ENCODE results near the gene SLC45A1.

DNA sequence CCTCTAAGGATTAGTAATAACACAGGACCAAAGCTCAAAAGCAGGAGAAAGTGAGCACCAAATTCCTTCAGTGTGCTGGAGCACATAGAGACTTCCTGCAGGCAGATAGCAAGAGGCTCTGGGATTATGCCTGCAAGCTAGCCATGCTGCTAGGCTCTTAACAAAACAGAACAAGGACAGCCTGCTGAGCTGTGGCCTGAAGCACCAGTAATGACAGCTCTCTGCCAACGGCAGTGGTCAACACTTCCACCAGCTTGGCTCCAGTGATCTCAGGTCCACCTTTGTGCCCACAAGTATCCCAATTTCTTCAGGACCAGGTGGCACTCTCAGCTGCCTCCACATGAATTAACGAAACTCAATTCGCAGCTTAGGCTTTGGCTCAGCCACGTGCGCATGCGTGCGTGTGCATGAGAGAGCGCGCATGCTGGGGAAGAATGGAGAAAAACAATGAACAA lies 64.2 kb downstream of the SLC45A1 start:
- TF ChIP-seq POLR2A (IDR thresholded peaks at IDR 0.05) = no peak
- no peak for TF ChIP-seq CTCF (IDR thresholded peaks at IDR 0.05)
- TF ChIP-seq POLR2AphosphoS5 (IDR thresholded peaks at IDR 0.05) = no peak
